Suppressor macrophage treated with lipopolysaccharide for 1 hour (primary cell): ENCODE results near the gene ANKRD28.
A peak's percentile ranks its signal among the peaks of the same experiment; 100 is the strongest.
"Not testable (repeated sequence)": the region's sequence is repeated elsewhere in the genome, so short reads cannot be mapped to it uniquely, and the experiment has no call there.

Experiments used
- DNase-seq, 3 donors: peaks; one replicate each; pipeline ENCODE4 v3.0.0-alpha.2; 2020 to 2022

Gene ANKRD28

GRCh38 chr3:15797642-15798303 lies at the start of gene ANKRD28:
Gene ANKRD28 (minus strand): TSS chr3:15797979. CDS start chr3:15796521, 1,458 bp downstream.
- DNase-seq = peak; percentile 80 to 96 (median 92)

GRCh38 chr3:15847239-15847638 lies 49.5 kb upstream of the ANKRD28 start:
- no peak for DNase-seq

- no peak for DNase-seq
Measured at GRCh38 chr3:15846606-15847005, 48.8 kb upstream of the ANKRD28 start.

GRCh38 chr3:15845475-15845874 lies 47.7 kb upstream of the ANKRD28 start:
- no peak for DNase-seq

GRCh38 chr3:15844889-15845288 lies 47.1 kb upstream of the ANKRD28 start:
- peak in 2 of 3 donors; percentile 4 to 5 for DNase-seq

GRCh38 chr3:15841091-15841973 lies 43.6 kb upstream of the ANKRD28 start:
- DNase-seq = not testable (repeated sequence)

- no peak for DNase-seq
Measured at GRCh38 chr3:15839568-15839967, 41.8 kb upstream of the ANKRD28 start.

- DNase-seq = no peak
Measured at GRCh38 chr3:15831927-15832326, 34.1 kb upstream of the ANKRD28 start.

- DNase-seq = no peak
Measured at GRCh38 chr3:15825016-15825415, 27.2 kb upstream of the ANKRD28 start.

- no peak for DNase-seq
Measured at GRCh38 chr3:15823092-15823491, 25.3 kb upstream of the ANKRD28 start.

GRCh38 chr3:15822281-15822680 lies 24.5 kb upstream of the ANKRD28 start:
- no peak for DNase-seq

- DNase-seq = no peak
Measured at GRCh38 chr3:15820911-15821310, 23.1 kb upstream of the ANKRD28 start.

GRCh38 chr3:15819576-15819975 lies 21.8 kb upstream of the ANKRD28 start:
- no peak for DNase-seq

- DNase-seq = no peak
Measured at GRCh38 chr3:15819043-15819442, 21.3 kb upstream of the ANKRD28 start.

GRCh38 chr3:15815696-15816095 lies 17.9 kb upstream of the ANKRD28 start:
- DNase-seq = peak; percentile 49 to 76 (median 71)

GRCh38 chr3:15813079-15813478 lies 15.3 kb upstream of the ANKRD28 start:
- DNase-seq = not testable (repeated sequence)

GRCh38 chr3:15812183-15812582 lies 14.4 kb upstream of the ANKRD28 start:
- DNase-seq = peak; percentile 36 to 83 (median 75)

GRCh38 chr3:15810702-15811101 lies 12.9 kb upstream of the ANKRD28 start:
- DNase-seq = no peak

- no peak for DNase-seq
Measured at GRCh38 chr3:15809313-15809712, 11.5 kb upstream of the ANKRD28 start.

- DNase-seq = peak; percentile 51 to 79 (median 78)
Measured at GRCh38 chr3:15808679-15809310, 11.0 kb upstream of the ANKRD28 start.

- peak; percentile 71 to 98 (median 95) for DNase-seq
Measured at GRCh38 chr3:15805756-15806266, 8.0 kb upstream of the ANKRD28 start.

GRCh38 chr3:15804553-15805095 lies 6.8 kb upstream of the ANKRD28 start:
- DNase-seq = no peak

- no peak for DNase-seq
Measured at GRCh38 chr3:15803921-15804320, 6.1 kb upstream of the ANKRD28 start.
